Activated CD4-positive, alpha-beta T cell treated with anti-CD3 and anti-CD28 coated beads, Interleukin-2, amount 10 ng/mL, durations not matched to agents 7 days and 5 days (primary cell): ENCODE measurements around the gene NR1H4. TPM values are rescaled to one million over a fixed set of nuclear protein-coding genes. Genes with fewer than 3 reads are reported as not detected.
"Not testable (repeated sequence)": the region's sequence is repeated elsewhere in the genome, so short reads cannot be mapped to it uniquely, and the experiment has no call there.

Experiments
- CTCF ChIA-PET: fragments of 350-600 bp; sonication (Branson Sonifier 250); formaldehyde crosslinking; loops from one replicate; lab custom pipeline; 2021; ENCODE audit warnings: antibody characterized with exemption; lab: Charles Lee
- POLR2A ChIA-PET: fragments of 350-600 bp; sonication (Branson Sonifier 250); formaldehyde crosslinking; loops from one replicate; lab custom pipeline; 2021; ENCODE audit warnings: antibody characterized with exemption; lab: Charles Lee
- DNase-seq: peaks from one replicate; pipeline ENCODE4 v3.0.0-alpha.2; 2020
- H3K27ac Mint-ChIP-seq: one replicate; pipeline ENCODE4 v1.8.0; 2021; ENCODE audit warnings: mild to moderate bottlenecking, moderate library complexity, mixed read lengths
- H3K27me3 Mint-ChIP-seq: one replicate; pipeline ENCODE4 v1.8.0; 2021; ENCODE audit warnings: mixed read lengths
- H3K36me3 Mint-ChIP-seq: one replicate; pipeline ENCODE4 v1.8.0; 2021; ENCODE audit warnings: low read depth, mixed read lengths
- H3K4me1 Mint-ChIP-seq: one replicate; pipeline ENCODE4 v1.8.0; 2021; ENCODE audit warnings: mixed read lengths
- H3K4me3 Mint-ChIP-seq: one replicate; pipeline ENCODE4 v1.8.0; 2021; ENCODE audit warnings: mild to moderate bottlenecking, moderate library complexity, mixed read lengths
- H3K9me3 Mint-ChIP-seq: one replicate; pipeline ENCODE4 v1.8.0; 2021; ENCODE audit warnings: mixed read lengths
- total RNA-seq, 2 experiments: library from RNA; stranded (reverse); gene quantifications; one replicate each; pipeline ENCODE4 v1.2.3, GENCODE V29; 2021

Gene NR1H4
- not detected for total RNA-seq

DNA sequence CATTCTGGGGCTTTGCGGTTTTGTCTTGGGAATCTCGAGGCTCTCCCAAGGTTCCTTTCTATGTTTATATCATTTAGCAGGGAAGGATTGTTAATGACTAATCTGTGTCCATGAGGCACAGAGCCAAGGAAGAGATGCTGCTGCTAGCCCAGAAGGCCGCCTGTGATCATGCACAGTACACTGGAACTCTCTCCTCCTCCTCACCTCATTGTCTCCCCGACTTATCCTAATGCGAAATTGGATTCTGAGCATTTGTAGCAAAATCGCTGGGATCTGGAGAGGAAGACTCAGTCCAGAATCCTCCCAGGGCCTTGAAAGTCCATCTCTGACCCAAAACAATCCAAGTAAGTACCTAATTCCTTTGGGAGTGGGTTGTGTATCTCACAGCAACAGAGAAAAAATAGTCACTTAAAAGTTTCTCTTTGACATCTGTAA is at the start of gene NR1H4:
NR1H4 (plus strand) TSS at position 151 of the 435 bp plus-strand sequence. CDS start 19,458 bp downstream, outside the sequence.
- Mint-ChIP-seq H3K9me3 (no peaks in the 10 kb centered on the region), H3K4me1 (no peaks in the 10 kb centered on the region), H3K27me3 (peaks cover 6% of the 10 kb centered on the region), H3K27ac (no peak within 1 kb of the TSS), H3K36me3 (no peaks in the 10 kb centered on the region), H3K4me3 (no peak within 1 kb of the TSS)
- CTCF ChIA-PET = no interaction called here
- POLR2A ChIA-PET = no interaction called here
- DNase-seq = no peak

DNA sequence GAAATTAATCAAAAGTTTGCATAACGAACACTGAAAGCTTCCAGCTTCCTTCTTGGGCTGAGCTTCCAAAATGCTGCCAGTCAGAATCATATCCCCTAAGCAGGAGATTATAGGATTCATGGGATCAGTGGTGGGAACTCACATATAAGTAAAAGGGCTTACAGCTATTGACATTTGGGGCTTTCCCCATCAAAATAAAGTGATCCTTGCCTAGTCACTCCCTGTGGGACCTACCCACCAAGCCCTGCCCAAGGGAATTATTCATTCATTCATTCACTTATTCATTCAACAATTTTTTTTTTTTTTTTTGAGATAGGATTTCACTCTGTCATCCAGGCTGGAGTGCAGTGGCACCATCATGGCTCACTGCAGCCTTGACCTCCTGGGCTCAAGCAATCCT is 47.5 kb upstream of the NR1H4 start:
- Mint-ChIP-seq H3K27me3 (peaks cover 7% of the 10 kb centered on the region), H3K4me3 (no peak overlapping the region), H3K4me1 (no peaks in the 10 kb centered on the region), H3K36me3 (no peaks in the 10 kb centered on the region), H3K9me3 (no peaks in the 10 kb centered on the region), H3K27ac (no peak overlapping the region)
- CTCF ChIA-PET = interaction anchor here (0.8 to 1.0 kb wide), 2 partner anchors 113 to 269 kb away, joined by 3 read pairs; no protein-coding TSS in a partner anchor
- POLR2A ChIA-PET = no interaction called here
- no peak for DNase-seq

DNA sequence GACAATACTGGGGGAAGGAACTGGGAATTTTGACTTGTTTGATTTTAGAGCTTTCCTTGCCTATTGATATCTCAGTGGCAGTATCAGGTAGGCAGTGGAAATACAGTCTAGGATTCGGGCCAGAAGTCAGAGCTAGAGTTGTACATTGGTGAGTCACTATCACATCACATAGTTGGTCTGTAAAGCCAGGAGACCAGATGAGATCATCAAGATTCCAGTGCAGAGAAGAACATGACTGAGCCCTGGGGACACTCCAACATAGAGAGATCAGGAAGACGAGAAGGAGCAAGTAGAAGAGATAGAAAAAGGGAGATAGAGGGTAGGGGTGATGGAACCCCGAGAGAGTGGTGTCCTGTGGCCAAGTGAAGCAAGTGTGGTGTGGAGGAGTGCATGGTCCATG is 46.6 kb upstream of the NR1H4 start:
- Mint-ChIP-seq H3K36me3 (no peaks in the 10 kb centered on the region), H3K4me3 (no peak overlapping the region), H3K27ac (no peak overlapping the region), H3K9me3 (no peaks in the 10 kb centered on the region), H3K4me1 (no peaks in the 10 kb centered on the region), H3K27me3 (peaks cover 7% of the 10 kb centered on the region)
- ChIA-PET POLR2A (no interaction called here), CTCF (interaction anchor here (1.0 kb wide), 1 partner anchor 114 kb away, joined by 3 read pairs; no protein-coding TSS in a partner anchor)
- no peak for DNase-seq

DNA sequence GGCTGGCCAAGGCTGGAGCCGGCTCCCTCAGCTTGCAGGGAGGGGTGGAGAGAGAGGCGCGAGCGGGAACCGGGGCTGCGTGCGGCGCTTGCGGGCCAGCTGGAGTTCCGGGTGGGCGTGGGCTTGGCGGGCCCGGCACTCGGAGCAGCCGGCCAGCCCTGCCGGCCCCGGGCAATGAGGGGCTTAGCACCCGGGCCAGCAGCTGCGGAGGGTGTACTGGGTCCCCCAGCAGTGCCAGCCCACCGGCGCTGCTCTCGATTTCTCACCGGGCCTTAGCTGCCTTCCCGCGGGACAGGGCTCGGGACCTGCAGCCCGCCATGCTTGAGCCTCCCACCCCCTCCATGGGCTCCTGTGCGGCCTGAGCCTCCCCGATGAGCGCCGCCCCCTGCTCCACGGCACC is 43.4 kb upstream of the NR1H4 start:
- POLR2A ChIA-PET, DNase-seq, CTCF ChIA-PET, H3K27me3 Mint-ChIP-seq, H3K4me1 Mint-ChIP-seq, H3K9me3 Mint-ChIP-seq, H3K36me3 Mint-ChIP-seq, H3K4me3 Mint-ChIP-seq, H3K27ac Mint-ChIP-seq: not testable (repeated sequence)

DNA sequence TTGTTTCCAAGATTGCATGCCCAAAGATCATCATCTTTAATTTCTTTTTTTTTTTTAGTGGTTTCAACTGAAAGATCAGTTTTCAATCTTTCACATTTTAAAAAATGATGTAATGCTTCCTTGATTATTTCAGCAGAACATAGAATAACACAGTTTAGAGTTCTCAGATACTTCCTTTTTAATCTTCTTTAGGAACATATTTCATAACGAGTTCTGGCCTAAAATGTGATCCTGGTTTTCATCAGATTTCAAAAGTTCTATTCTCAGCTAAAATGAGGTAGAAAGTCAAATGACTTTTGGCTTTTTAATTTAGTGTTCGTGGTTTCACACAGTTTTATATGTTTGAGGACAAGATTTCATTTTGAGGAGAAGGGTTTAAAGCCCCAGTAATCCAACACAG is 40.0 kb upstream of the NR1H4 start:
- Mint-ChIP-seq H3K27me3 (no peaks in the 10 kb centered on the region), H3K9me3 (no peaks in the 10 kb centered on the region), H3K27ac (no peak overlapping the region), H3K4me1 (no peaks in the 10 kb centered on the region), H3K4me3 (no peak overlapping the region), H3K36me3 (no peaks in the 10 kb centered on the region)
- POLR2A ChIA-PET = no interaction called here
- CTCF ChIA-PET = no interaction called here
- no peak for DNase-seq

DNA sequence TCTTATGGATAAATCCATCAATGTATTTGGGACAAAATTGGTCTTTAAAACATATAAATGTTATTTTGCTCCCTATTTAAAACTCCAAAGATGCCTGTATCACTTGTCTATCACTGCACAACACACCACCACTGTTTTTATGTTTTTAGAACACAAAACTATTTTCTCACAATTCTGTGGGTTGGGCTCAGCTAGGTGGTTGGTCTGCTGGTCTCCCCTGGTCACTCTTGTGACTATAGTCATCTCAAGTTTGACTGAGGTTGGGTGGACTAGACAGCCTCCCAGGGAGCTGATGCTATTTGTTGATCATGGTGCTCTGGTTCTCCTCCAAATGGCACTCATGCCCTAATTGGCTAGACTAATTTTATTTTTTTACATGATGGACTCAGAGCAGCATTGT is 39.5 kb upstream of the NR1H4 start:
- no peaks in the 10 kb centered on the region for H3K9me3 Mint-ChIP-seq
- H3K27me3 Mint-ChIP-seq = no peaks in the 10 kb centered on the region
- POLR2A ChIA-PET = no interaction called here
- no peaks in the 10 kb centered on the region for H3K36me3 Mint-ChIP-seq
- no peak for DNase-seq
- CTCF ChIA-PET = no interaction called here
- H3K4me1 Mint-ChIP-seq = no peaks in the 10 kb centered on the region
- no peak overlapping the region for H3K27ac Mint-ChIP-seq
- H3K4me3 Mint-ChIP-seq = no peak overlapping the region

DNA sequence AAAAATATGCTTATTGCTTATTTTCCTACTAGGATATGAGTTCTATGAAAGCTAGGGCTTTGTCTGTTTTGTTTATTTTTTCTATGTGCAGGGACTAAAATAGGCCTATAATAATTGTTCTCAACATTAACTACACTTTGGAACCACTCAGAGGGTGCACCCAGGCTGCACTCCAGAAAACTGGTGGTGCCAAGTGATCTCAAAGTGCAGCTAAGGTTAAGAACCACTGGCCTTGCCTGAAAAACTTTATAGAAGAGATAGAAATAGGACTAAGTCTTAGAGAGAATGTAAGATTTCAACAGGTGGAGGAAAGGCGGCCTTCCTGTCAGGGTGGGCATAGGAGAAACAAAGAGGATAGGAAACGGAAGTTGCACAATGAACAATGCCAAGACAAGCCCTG is 37.7 kb upstream of the NR1H4 start:
- Mint-ChIP-seq H3K9me3 (no peaks in the 10 kb centered on the region), H3K4me3 (no peak overlapping the region), H3K4me1 (no peaks in the 10 kb centered on the region), H3K27ac (no peak overlapping the region), H3K36me3 (no peaks in the 10 kb centered on the region), H3K27me3 (no peaks in the 10 kb centered on the region)
- ChIA-PET CTCF (interaction anchor here (1.1 kb wide), 1 partner anchor 12 kb away, joined by 3 read pairs; no protein-coding TSS in a partner anchor), POLR2A (no interaction called here)
- DNase-seq = no peak

DNA sequence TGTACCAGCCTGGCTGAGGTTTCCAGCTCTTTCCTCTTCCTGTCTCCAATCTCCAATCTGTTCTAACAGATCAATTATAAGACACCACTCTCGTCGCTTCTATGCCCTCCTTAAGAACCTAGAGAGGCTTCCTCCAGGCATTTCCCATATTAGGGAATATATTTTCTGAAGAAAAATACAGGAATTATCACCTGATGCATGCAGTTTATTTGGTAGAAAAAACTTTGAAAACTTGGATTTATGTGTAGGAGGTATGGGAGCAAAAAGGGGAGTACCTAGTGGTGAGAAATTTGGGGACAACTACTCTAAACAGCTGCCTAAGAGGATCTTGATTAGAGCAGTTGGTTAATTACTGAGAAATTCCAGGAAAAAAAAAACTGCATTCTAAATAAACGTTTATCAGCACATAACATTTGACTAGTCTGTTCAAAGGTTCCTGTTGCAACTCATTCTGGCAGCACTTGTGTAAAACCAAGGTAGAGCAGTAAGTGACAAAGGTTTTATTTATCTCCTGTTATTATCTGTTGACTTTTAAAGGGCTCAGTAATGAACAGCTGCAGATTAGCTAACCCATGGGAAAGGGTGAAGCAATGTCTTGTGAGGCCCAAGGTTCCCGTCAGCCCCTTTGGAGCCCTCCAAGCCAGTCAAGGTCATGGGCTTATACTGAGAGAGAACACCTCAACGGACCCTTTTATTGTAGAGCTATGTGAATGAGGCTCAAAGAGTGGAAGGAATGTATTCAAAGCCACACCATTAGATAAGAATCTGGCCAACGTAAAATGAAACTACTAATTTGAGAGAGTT is 36.4 kb upstream of the NR1H4 start:
- ChIA-PET CTCF (no interaction called here), POLR2A (no interaction called here)
- Mint-ChIP-seq H3K4me3 (no peak overlapping the region), H3K9me3 (no peaks in the 10 kb centered on the region), H3K27ac (no peak overlapping the region), H3K27me3 (peaks cover 2% of the 10 kb centered on the region), H3K36me3 (no peaks in the 10 kb centered on the region), H3K4me1 (no peaks in the 10 kb centered on the region)
- no peak for DNase-seq

DNA sequence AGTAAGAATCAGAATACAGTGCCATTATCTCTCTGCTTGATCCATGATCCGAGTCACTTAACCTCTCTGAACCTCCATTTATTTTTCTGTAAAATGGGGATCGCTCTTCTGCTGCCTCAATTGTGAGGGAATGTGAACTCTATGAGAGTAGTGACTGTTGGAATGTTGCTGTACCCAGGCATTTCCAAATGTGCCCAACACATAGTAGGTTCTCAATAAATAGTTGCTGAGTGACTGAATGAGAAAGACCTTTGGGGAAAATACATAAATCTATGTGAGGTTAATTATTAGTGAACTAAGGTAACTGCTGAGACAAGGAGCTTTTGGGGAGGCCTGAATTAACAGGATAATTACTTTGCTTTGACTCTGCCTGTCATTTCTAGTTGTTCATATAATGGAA is 33.9 kb upstream of the NR1H4 start:
- ChIA-PET CTCF (no interaction called here), POLR2A (no interaction called here)
- Mint-ChIP-seq H3K27ac (no peak overlapping the region), H3K4me3 (no peak overlapping the region), H3K9me3 (no peaks in the 10 kb centered on the region), H3K36me3 (no peaks in the 10 kb centered on the region), H3K27me3 (peaks cover 2% of the 10 kb centered on the region), H3K4me1 (no peaks in the 10 kb centered on the region)
- no peak for DNase-seq

DNA sequence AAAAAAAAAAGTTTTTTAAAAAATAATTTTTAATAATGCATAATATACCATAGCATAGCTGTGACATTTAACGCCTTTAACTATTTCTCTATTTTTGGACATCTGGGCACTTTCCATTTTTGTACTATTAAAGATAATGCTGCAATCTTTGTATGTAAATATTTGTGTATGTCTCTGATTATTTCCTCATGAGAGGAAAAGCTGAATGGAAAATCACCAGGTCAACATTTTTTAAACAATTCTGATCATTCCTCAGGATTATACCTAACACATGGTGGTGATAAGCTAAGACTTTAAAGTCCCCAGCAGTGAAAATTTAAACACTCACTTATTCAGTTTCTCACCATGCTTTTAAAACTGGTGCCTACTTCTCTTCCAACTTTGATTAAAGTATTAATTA is 31.3 kb upstream of the NR1H4 start:
- H3K4me3 Mint-ChIP-seq = no peak overlapping the region
- POLR2A ChIA-PET = no interaction called here
- no peak overlapping the region for H3K27ac Mint-ChIP-seq
- CTCF ChIA-PET = no interaction called here
- no peaks in the 10 kb centered on the region for H3K4me1 Mint-ChIP-seq
- no peaks in the 10 kb centered on the region for H3K36me3 Mint-ChIP-seq
- DNase-seq = no peak
- H3K9me3 Mint-ChIP-seq = no peaks in the 10 kb centered on the region
- H3K27me3 Mint-ChIP-seq = peaks cover 2% of the 10 kb centered on the region

DNA sequence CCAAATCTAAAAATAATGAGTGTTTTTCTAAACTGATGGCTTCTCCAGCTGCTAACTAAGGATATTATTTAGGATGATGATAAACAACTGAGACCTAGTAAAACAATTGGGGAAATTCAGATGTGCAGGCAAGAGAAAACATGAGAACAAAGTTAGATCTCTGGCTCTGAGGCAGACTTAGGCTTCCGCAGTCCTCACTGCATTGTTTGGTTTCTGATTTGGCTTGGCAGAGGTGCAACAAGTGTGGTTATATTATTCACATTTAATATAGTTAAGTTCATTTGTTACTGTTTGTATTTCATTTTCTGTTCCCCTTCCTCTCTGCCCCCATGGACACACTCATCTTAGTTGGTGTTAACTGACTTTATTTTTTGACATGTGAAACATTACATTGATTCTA is 30.2 kb upstream of the NR1H4 start:
- Mint-ChIP-seq H3K27me3 (peaks cover 4% of the 10 kb centered on the region), H3K4me1 (no peaks in the 10 kb centered on the region), H3K36me3 (no peaks in the 10 kb centered on the region), H3K9me3 (no peaks in the 10 kb centered on the region), H3K4me3 (no peak overlapping the region), H3K27ac (no peak overlapping the region)
- POLR2A ChIA-PET = no interaction called here
- no peak for DNase-seq
- CTCF ChIA-PET = no interaction called here

DNA sequence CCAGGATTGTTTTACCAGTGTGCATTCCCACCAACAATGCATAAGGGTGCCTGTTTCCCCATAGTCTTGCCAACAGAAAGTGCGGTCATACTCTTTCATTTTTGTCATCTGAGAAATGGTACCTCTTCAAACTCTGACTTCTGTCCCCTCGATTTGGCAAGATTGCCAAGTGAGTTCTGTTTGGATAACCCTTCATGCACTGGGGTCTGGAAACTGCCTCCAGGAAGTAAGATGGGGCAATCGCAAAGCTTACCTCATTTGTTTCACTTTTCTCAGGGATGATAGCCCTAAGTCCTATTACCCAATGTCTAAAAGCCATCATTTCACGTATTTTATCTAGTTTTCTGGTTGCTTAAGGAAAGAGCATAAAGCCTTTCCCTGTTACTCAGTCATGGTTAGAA is 28.6 kb upstream of the NR1H4 start:
- DNase-seq = no peak
- no peaks in the 10 kb centered on the region for H3K9me3 Mint-ChIP-seq
- no peaks in the 10 kb centered on the region for H3K36me3 Mint-ChIP-seq
- no peaks in the 10 kb centered on the region for H3K4me1 Mint-ChIP-seq
- H3K4me3 Mint-ChIP-seq = no peak overlapping the region
- H3K27me3 Mint-ChIP-seq = peaks cover 8% of the 10 kb centered on the region
- ChIA-PET POLR2A (no interaction called here), CTCF (no interaction called here)
- H3K27ac Mint-ChIP-seq = no peak overlapping the region

DNA sequence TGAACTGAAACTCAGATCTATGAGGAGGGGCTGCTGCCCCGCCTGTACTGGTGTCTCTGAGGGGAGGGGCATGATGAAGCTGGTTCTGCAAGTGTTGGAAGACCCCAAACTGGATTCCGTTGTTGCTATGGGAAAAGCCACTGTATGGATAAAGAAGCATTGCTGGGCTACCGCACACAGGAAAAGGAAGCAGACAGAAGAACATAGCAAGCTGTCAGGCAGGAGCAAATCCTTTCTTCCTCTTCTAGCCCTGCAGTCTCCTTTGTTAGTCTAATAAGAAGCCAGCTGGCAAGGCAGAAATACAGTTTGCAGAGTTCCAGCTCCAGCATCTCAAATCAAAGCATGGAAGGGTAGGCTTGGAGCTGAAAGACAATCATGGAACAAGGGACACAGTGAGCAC is 26.3 kb upstream of the NR1H4 start:
- DNase-seq = no peak
- Mint-ChIP-seq H3K9me3 (no peaks in the 10 kb centered on the region), H3K27ac (no peak overlapping the region), H3K4me1 (no peaks in the 10 kb centered on the region), H3K36me3 (no peaks in the 10 kb centered on the region), H3K4me3 (no peak overlapping the region), H3K27me3 (peaks cover 9% of the 10 kb centered on the region)
- POLR2A ChIA-PET = interaction anchor here (0.6 kb wide), 1 partner anchor 90 kb away, joined by 3 read pairs; no protein-coding TSS in a partner anchor
- CTCF ChIA-PET = interaction anchor here (1.1 to 1.4 kb wide), 2 partner anchors 11 to 12 kb away, joined by 3 read pairs; no protein-coding TSS in a partner anchor
